Caco-2 (cell line): ENCODE data around the gene BIRC3. TPM values are rescaled to one million over a fixed set of nuclear protein-coding genes. Genes with fewer than 3 reads are reported as not detected.

Experiments
- BruUV-seq: library from RNA; stranded (reverse); fragments of 400-500 nt; replicated peaks from 2 replicates; lab custom pipeline; 2021; lab: Mats Ljungman, UMichigan
- CTCF ChIA-PET: fragments of 300-600 bp; sonication (Branson Sonifier 250); formaldehyde crosslinking; loops from one replicate; lab custom pipeline; 2022; ENCODE audit warnings: antibody characterized with exemption; lab: Charles Lee
- POLR2A ChIA-PET: fragments of 300-600 bp; sonication (Branson Sonifier 250); formaldehyde crosslinking; loops from one replicate; lab custom pipeline; 2022; ENCODE audit warnings: antibody characterized with exemption; lab: Charles Lee
- DNase-seq, 2 experiments: peaks; one replicate each; pipeline versions ENCODE4 v3.0.0 to v3.0.0-alpha.2; 2020 to 2022
- H3K27me3 ChIP-seq: replicated peaks from 2 replicates; pipeline ENCODE4 v1.6.0; 2011; ENCODE audit warnings: low read length; ENCODE audit not compliant: control insufficient read depth, insufficient read depth
- H3K36me3 ChIP-seq: 2 replicates; pipeline ENCODE4 v1.5.1; 2011; ENCODE audit warnings: low read length; ENCODE audit not compliant: control insufficient read depth, insufficient read depth
- H3K4me1 ChIP-seq: fragments of 250-450 bp; sonication (Bioruptor Pico); 2 replicates; pipeline ENCODE4 v1.5.1; 2020; ENCODE audit warnings: mild to moderate bottlenecking
- H3K4me3 ChIP-seq: 2 replicates; pipeline ENCODE4 v1.5.1; 2011; ENCODE audit warnings: low read depth, mild to moderate bottlenecking, control low read depth, low read length
- H3K9me3 ChIP-seq: fragments of 250-450 bp; sonication (Bioruptor Pico); 2 replicates; pipeline ENCODE4 v1.5.1; 2020; ENCODE audit warnings: mild to moderate bottlenecking, moderate library complexity
- H3K27ac Mint-ChIP-seq: one replicate; pipeline ENCODE4 v1.8.0; 2022; ENCODE audit warnings: mixed read lengths; ENCODE audit not compliant: unreplicated experiment
- H3K27me3 Mint-ChIP-seq: one replicate; pipeline ENCODE4 v1.8.0; 2022; ENCODE audit warnings: mixed read lengths; ENCODE audit not compliant: insufficient read depth, unreplicated experiment
- H3K36me3 Mint-ChIP-seq: one replicate; pipeline ENCODE4 v1.8.0; 2022; ENCODE audit warnings: mild to moderate bottlenecking, mixed read lengths; ENCODE audit not compliant: insufficient read depth, unreplicated experiment
- H3K4me1 Mint-ChIP-seq: one replicate; pipeline ENCODE4 v1.8.0; 2022; ENCODE audit warnings: low read depth, mixed read lengths; ENCODE audit not compliant: unreplicated experiment
- H3K4me3 Mint-ChIP-seq: one replicate; pipeline ENCODE4 v1.8.0; 2022; ENCODE audit warnings: mild to moderate bottlenecking, moderate library complexity, mixed read lengths; ENCODE audit not compliant: unreplicated experiment
- H3K9me3 Mint-ChIP-seq: one replicate; pipeline ENCODE4 v1.8.0; 2022; ENCODE audit warnings: mixed read lengths; ENCODE audit not compliant: unreplicated experiment
- intact Hi-C: fragments of 100-400 bp; cut with micrococcal nuclease; formaldehyde crosslinking; loops from one replicate; pipeline ENCODE4 v1.10.0; 2022; ENCODE audit not compliant: unreplicated experiment
- total RNA-seq: library from RNA; stranded (reverse); gene quantifications from 2 replicates; pipeline ENCODE4 v1.2.3, GENCODE V29; 2022
- TF ChIP-seq, protein P1 (sequence below), 2 experiments: fragments of 200-600 bp in 1 of 2; IDR thresholded peaks; 1 replicate in 1 of 2; 2 replicates in 1 of 2; pipeline versions ENCODE4 v1.5.1 to v1.8.0; 2011 to 2022; ENCODE audit warnings: antibody characterized with exemption in 1 of 2, control low read depth in 1 of 2, inconsistent platforms in 1 of 2, low read depth in 1 of 2, low read length in 1 of 2, mild to moderate bottlenecking in 1 of 2, moderate library complexity in 1 of 2; ENCODE audit not compliant: insufficient read depth in 1 of 2, severe bottlenecking in 1 of 2, unreplicated experiment in 1 of 2

The BIRC3 gene
- total RNA-seq, 1 experiment from 2014 or later: 1.4 TPM

GRCh38 chr11:102360681-102361080 lies 43.4 kb downstream of the BIRC3 start:
- intact Hi-C loops: no loop called here
- CTCF ChIA-PET: no interaction called here
- no peak overlapping the region for H3K4me3 Mint-ChIP-seq

DNA sequence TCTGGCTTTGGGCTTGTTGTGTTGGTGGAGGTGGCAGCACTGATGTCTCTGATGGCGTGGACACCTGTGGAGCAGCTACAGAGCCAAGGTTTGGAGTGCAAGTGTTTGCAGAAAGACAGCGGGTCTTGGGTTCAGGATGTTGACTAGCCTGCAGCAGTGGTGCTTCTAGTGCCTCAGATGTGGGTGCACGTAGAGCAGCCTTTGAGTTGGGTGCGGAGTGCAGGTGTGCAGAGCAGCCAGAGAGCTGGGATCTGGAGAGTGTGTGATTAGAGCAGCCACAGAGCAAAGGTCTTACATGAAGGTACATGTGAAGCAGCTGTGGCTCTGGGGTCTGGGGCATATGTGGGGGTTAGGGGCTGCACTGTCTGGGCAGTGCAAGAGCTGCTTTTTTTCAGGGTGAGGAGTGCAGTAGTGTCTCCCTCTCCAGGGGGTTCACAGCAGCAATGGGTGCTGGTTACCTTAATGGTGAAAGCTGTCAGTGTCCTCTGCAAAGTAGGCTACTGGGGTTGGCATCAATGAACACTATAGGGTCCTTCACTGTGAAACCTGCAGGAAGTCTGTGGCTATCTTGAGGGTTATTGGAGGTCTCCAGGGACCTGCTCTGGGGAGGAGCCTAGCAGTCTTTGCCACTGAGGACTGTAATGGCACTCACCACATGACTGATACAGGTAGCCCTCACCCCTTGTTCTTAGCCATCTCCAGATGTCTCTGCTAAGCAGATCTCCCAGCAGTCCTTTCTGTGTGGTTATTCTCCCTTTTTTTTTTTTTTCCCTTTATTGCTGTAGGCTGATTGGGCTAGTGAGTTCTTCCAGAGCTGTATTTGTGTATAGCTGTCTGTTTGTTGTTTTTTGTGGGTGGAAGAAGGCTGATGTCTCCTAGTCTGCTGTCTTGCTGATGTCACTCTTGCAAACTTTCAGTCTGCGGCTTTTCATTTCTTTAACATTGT lies 44.1 kb downstream of the BIRC3 start:
- Mint-ChIP-seq H3K36me3 (peaks cover 54% of the 10 kb centered on the region), H3K4me1 (peaks cover 11% of the 10 kb centered on the region), H3K27me3 (no peaks in the 10 kb centered on the region), H3K9me3 (no peaks in the 10 kb centered on the region), H3K27ac (no peak overlapping the region), H3K4me3 (no peak overlapping the region)
- POLR2A ChIA-PET: interaction anchor here (0.7 kb wide), 1 partner anchor 11 kb away, joined by 5 read pairs; no protein-coding TSS in a partner anchor
- BruUV-seq: no TSS peak
- H3K27me3 ChIP-seq: no peaks in the 10 kb centered on the region
- 0 out of 2 replicates have a peak, but pooled peaks cover 4% of the 10 kb centered on the region for H3K4me1 ChIP-seq
- H3K36me3 ChIP-seq: peaks cover 6% of the 10 kb centered on the region
- CTCF ChIA-PET: interaction anchor here (0.6 kb wide), 1 partner anchor 306 kb away, joined by 3 read pairs; no protein-coding TSS in a partner anchor
- TF ChIP-seq, protein P1, sequence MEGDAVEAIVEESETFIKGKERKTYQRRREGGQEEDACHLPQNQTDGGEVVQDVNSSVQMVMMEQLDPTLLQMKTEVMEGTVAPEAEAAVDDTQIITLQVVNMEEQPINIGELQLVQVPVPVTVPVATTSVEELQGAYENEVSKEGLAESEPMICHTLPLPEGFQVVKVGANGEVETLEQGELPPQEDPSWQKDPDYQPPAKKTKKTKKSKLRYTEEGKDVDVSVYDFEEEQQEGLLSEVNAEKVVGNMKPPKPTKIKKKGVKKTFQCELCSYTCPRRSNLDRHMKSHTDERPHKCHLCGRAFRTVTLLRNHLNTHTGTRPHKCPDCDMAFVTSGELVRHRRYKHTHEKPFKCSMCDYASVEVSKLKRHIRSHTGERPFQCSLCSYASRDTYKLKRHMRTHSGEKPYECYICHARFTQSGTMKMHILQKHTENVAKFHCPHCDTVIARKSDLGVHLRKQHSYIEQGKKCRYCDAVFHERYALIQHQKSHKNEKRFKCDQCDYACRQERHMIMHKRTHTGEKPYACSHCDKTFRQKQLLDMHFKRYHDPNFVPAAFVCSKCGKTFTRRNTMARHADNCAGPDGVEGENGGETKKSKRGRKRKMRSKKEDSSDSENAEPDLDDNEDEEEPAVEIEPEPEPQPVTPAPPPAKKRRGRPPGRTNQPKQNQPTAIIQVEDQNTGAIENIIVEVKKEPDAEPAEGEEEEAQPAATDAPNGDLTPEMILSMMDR (IDR thresholded peaks at IDR 0.05; ENCODE audit: insufficient read depth in 1 of 2, low read depth in 1 of 2, low read length in 1 of 2, severe bottlenecking in 1 of 2, unreplicated experiment in 1 of 2): no peak
- intact Hi-C loops: no loop called here
- no peaks in the 10 kb centered on the region for H3K9me3 ChIP-seq
- no peak for DNase-seq
- no peak overlapping the region for H3K4me3 ChIP-seq

More at GRCh38 chr11:102360681-102361080, 43.4 kb downstream of the BIRC3 start:
- POLR2A ChIA-PET: no interaction called here
- Mint-ChIP-seq H3K27ac (no peak overlapping the region), H3K4me1 (peaks cover 11% of the 10 kb centered on the region), H3K36me3 (peaks cover 47% of the 10 kb centered on the region), H3K9me3 (peaks cover 3% of the 10 kb centered on the region), H3K27me3 (no peaks in the 10 kb centered on the region)
- TF ChIP-seq, protein P1 (IDR thresholded peaks at IDR 0.05; ENCODE audit: insufficient read depth in 1 of 2, low read depth in 1 of 2, low read length in 1 of 2, severe bottlenecking in 1 of 2, unreplicated experiment in 1 of 2): no peak
- H3K27me3 ChIP-seq: no peaks in the 10 kb centered on the region
- peaks cover 2% of the 10 kb centered on the region; the same call in 1 of the 2 replicates for H3K9me3 ChIP-seq
- DNase-seq: no peak
- peaks cover 5% of the 10 kb centered on the region for H3K36me3 ChIP-seq
- no peak overlapping the region for H3K4me3 ChIP-seq
- BruUV-seq: no TSS peak
- 0 out of 2 replicates have a peak, but pooled peaks cover 4% of the 10 kb centered on the region for H3K4me1 ChIP-seq

DNA sequence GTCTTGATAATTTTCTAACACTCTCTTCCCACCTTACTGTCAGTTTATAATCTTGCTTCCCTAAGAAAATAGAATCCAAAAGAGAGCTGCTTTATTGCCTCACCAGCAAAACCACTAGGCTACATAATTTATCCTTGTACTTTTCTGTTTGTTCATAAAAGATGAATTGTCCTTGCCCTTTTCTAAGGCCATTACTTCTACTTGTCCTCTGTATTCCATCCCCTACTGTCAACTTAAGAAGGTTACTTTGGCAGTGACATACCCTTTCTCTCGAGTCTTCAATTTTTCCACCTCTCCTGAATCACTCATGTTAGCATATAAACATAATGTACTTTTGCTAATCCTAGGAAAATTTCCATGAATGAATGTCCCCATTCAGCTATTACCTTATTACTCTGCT lies 47.7 kb downstream of the BIRC3 start:
- Mint-ChIP-seq H3K4me3 (no peak overlapping the region), H3K36me3 (peaks cover 72% of the 10 kb centered on the region), H3K4me1 (no peaks in the 10 kb centered on the region), H3K27me3 (no peaks in the 10 kb centered on the region), H3K9me3 (no peaks in the 10 kb centered on the region), H3K27ac (no peak overlapping the region)
- ChIA-PET CTCF (no interaction called here), POLR2A (interaction anchor here (1.0 kb wide), 1 partner anchor 11 kb away, joined by 3 read pairs; no protein-coding TSS in a partner anchor)
- no TSS peak for BruUV-seq
- H3K4me3 ChIP-seq: no peak overlapping the region
- H3K36me3 ChIP-seq: peaks cover 8% of the 10 kb centered on the region
- intact Hi-C loops: no loop called here
- TF ChIP-seq, protein P1 (IDR thresholded peaks at IDR 0.05; ENCODE audit: insufficient read depth in 1 of 2, low read depth in 1 of 2, low read length in 1 of 2, severe bottlenecking in 1 of 2, unreplicated experiment in 1 of 2): no peak
- H3K9me3 ChIP-seq: no peaks in the 10 kb centered on the region; the same call in 1 of the 2 replicates
- H3K4me1 ChIP-seq: no peaks in the 10 kb centered on the region
- H3K27me3 ChIP-seq: no peaks in the 10 kb centered on the region
- DNase-seq: no peak
